Measurements from ENCODE around the gene A1BG.
A peak's percentile ranks its signal among the peaks of the same experiment; 100 is the strongest.

- TF ChIP-seq CTCF (IDR thresholded peaks at IDR 0.05; ENCODE audit: low read depth, low read length) = 0 out of 2 replicates have a peak, but pooled peaks have one; percentile 3
- TF ChIP-seq EZH2phosphoT487 (IDR thresholded peaks at IDR 0.05; ENCODE audit: low read depth) = no peak
Measured at GRCh38 chr19:58380662-58381459, 27.6 kb upstream of the A1BG start, which contains the start of gene ZNF837.

Data from OCI-LY3 (cell line).